Ectodermal cell (in vitro differentiated cells): ENCODE measurements around the gene LSP1.

Experiments used
- H3K27ac ChIP-seq: 2 replicates; pipeline ENCODE4 v1.7.0; 2013; ENCODE audit warnings: mild to moderate bottlenecking, low read depth, low read length; ENCODE audit not compliant: insufficient read depth, poor library complexity, severe bottlenecking
- H3K27me3 ChIP-seq: 2 replicates; pipeline ENCODE4 v1.7.0; 2013; ENCODE audit warnings: mild to moderate bottlenecking, low read length; ENCODE audit not compliant: insufficient read depth, control insufficient read depth, poor library complexity, severe bottlenecking
- H3K36me3 ChIP-seq: one replicate; pipeline ENCODE4 v1.7.0; 2013; ENCODE audit warnings: low read length; ENCODE audit not compliant: control insufficient read depth, insufficient read depth
- H3K4me1 ChIP-seq: one replicate; pipeline ENCODE4 v1.7.0; 2013; ENCODE audit warnings: low read length; ENCODE audit not compliant: control insufficient read depth, insufficient read depth
- H3K4me3 ChIP-seq: 2 replicates; pipeline ENCODE4 v1.7.0; 2013; ENCODE audit warnings: low read depth, low read length, control low read depth; ENCODE audit not compliant: insufficient read depth
- H3K9me3 ChIP-seq: 2 replicates; pipeline ENCODE4 v1.7.0; 2013; ENCODE audit warnings: mild to moderate bottlenecking, low read length, moderate library complexity; ENCODE audit not compliant: control insufficient read depth
- WGBS, 2 experiments: methylation state at CpG; one replicate each; pipeline ENCODE4 v1.1.7; 2013; ENCODE audit warnings: missing lambda C conversion rate in 2 of 2; 5-methylcytosine and 5-hydroxymethylcytosine counted together

The LSP1 gene

DNA sequence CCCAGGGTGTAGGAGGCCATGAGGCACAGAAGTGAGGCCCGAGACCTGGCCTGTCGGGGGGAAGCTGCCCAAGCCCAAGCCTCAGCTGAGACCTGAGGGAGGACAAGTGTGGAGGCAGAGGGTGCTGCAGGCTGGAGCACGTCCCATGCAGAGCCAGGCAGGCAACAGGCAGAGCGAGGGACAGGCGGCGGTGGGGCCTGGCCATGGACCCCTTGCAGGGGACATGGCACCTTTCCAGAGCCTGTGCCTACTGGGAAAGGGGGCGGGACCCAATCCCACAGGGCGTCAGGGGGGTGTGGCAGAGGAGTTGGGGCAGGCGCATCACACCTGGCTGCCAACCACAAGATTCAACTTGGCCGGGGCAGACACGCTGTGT is 9.8 kb upstream of the LSP1 start:
- Histone ChIP-seq H3K4me3 (no peak overlapping the region), H3K4me1 (no peaks in the 10 kb centered on the region), H3K27me3 (no peaks in the 10 kb centered on the region), H3K27ac (no peak overlapping the region), H3K36me3 (no peaks in the 10 kb centered on the region), H3K9me3 (no peaks in the 10 kb centered on the region)
- WGBS, 2 experiments = 84 to 89% methylated on average over 11 of the region's 11 CpGs

DNA sequence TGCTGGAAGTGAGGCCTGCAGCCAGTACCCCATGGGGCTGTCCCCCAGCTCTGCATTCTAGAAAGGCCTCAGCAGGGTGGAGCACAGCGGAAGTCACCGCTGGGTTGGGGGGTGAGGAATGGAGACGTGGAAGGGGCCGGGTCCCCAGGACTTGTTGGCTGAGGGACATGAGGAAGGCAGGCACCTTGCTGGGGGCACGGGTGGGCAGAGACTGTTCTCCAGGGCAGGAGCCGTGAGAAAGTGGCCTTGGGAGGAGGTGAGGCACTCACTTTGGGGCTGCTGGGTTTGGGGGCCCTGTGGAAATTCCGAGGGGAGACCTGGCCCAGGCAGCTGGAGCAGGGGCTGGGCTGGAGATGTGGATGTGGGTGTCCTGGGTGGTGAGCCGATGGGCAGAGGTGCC is 9.1 kb upstream of the LSP1 start:
- H3K4me1 ChIP-seq = no peaks in the 10 kb centered on the region
- H3K36me3 ChIP-seq = no peaks in the 10 kb centered on the region
- WGBS, 2 experiments = 82 to 85% methylated on average over 8 of the region's 8 CpGs
- no peaks in the 10 kb centered on the region for H3K9me3 ChIP-seq
- no peak overlapping the region for H3K27ac ChIP-seq
- H3K4me3 ChIP-seq = no peak overlapping the region
- H3K27me3 ChIP-seq = no peaks in the 10 kb centered on the region

DNA sequence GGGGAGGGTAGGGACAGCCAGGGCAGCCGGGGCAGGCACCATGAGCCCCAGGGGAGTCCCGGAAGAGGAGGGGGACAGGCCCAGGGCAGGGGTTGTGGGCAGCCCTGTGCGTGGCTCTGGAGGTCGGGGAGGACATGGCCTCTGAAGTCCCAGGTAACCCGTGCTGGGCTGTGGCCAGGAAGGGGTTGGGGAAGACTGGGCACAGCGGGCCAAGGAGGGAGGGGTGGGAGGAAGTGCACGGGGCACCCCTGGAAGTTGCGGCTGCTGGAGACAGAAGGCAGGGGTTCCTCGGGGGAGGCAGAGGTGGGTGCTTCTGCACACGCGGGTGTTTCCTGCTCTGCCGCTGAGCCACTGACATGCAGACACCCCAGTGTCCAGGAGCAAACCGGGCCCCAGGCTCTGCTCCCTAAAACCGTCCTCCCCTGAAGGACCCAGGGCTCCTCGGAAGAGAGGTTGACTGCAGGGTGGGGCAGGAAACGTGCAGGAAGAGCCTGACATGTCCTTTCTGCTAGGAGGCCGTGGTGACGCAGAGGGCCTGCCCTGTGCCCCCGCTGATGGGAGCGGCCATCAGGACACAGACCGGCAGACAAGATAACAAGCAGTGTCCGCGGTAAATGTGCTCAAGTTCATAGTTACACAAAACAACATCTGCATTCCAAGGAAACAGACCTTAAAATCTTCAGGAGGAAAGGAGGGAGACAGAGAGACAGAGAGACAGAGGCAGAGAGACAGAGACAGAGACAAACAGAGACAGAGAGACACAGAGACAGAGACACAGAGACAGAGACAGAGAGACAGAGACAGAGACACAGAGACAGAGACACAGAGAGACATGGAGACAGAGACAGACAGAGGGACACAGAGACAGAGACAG is 8.4 kb upstream of the LSP1 start:
- H3K4me3 ChIP-seq = no peak overlapping the region

DNA sequence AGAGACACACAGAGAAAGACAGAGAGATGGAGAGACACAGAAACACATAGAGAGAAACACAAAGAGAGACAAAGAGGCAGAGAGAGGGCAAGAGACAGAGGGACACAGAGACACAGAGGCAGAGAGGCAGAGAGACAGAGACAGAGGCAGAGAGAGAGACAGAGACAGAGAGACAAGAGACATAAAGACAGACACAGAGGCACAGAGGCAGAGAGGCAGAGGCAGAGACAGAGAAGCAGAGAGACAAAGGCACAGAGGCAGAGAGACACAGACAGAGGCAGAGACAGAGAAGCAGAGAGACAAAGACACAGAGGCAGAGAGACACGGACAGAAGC is 7.8 kb upstream of the LSP1 start:
- H3K27me3 ChIP-seq = no peaks in the 10 kb centered on the region
- 85 to 87% methylated on average over 1 of the region's 1 CpG for WGBS, 2 experiments
- no peak overlapping the region for H3K4me3 ChIP-seq
- H3K36me3 ChIP-seq = no peaks in the 10 kb centered on the region
- H3K9me3 ChIP-seq = no peaks in the 10 kb centered on the region
- H3K4me1 ChIP-seq = no peaks in the 10 kb centered on the region
- no peak overlapping the region for H3K27ac ChIP-seq

More for the DNA sequence above, 8.4 kb upstream of the LSP1 start:
- H3K36me3 ChIP-seq = no peaks in the 10 kb centered on the region
- H3K27me3 ChIP-seq = no peaks in the 10 kb centered on the region
- WGBS, 2 experiments = 88 to 91% methylated on average over 23 of the region's 23 CpGs
- no peak overlapping the region for H3K27ac ChIP-seq
- no peaks in the 10 kb centered on the region for H3K9me3 ChIP-seq
- no peaks in the 10 kb centered on the region for H3K4me1 ChIP-seq

DNA sequence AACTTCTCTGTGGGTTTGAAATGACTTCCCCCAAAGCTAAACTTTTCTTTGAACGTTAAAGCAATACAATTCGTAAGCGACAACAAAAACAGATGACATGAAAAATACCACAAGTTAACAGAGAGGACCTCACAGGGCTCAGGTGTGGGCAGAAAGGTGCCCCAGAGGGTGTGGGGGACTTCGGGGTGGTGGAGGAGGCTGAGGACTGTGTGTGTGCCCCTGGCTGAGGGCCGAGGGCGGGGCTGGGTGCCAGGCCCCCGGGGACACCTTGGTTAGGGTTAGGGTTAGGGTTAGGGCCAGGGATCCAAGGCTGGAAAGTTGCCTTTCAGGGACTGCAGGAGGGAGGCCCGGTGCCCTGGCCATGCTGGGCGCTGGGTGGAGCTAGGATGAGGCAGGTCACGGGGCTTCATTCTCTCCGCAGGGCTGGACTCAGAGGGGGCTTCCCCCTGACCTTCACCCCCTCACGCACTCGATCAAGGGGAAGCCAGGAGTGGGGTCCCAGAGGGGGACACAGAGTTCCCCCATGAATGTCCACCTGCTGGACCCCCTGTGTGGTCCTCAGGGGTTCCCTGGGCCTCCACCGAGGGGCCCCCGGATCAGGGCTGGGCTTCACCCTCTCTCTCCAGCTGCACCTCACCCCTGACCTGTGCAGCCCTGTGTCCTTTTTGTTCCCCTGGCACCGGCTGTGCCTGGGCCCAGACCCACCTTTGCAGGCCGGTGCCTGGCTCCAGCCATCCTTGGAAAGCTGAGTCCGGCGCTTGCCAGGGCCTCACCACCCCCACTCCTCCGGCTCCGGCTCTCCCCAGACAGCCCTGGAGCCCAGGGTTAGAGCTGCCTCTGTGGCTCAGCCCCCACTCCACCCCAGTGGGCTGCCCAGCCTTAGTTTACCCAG is 7.1 kb upstream of the LSP1 start:
- Histone ChIP-seq H3K27me3 (no peaks in the 10 kb centered on the region), H3K27ac (no peak overlapping the region), H3K9me3 (no peaks in the 10 kb centered on the region), H3K36me3 (no peaks in the 10 kb centered on the region), H3K4me3 (no peak overlapping the region), H3K4me1 (no peaks in the 10 kb centered on the region)
- 89 to 91% methylated on average over 21 of the region's 21 CpGs for WGBS, 2 experiments

DNA sequence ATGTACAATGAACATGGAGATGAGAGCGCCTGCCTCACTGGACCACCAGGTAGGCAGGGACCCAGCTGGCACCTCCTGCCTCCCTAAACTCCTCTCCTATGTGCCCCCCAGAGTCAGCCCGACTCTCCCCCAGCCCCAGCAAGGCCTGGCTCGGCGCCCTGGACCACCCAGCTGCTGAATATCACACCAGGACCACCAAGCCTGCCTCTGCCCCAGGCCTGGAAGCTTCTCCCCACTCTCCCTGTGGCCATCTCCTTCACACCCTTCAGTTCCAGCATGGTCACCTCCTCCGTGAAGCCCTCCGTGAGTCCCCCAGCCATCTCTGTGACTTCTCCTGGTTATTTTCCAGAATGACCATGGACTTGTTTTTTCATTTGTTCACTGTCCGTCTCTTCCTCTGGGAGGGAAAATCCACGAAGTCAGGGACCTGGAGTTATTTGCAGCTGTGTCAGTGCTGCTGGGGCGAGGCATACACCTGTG is 6.4 kb upstream of the LSP1 start:
- Histone ChIP-seq H3K27ac (no peak overlapping the region), H3K36me3 (no peaks in the 10 kb centered on the region), H3K9me3 (no peaks in the 10 kb centered on the region), H3K4me3 (no peak overlapping the region), H3K27me3 (no peaks in the 10 kb centered on the region), H3K4me1 (no peaks in the 10 kb centered on the region)
- 94 to 95% methylated on average over 9 of the region's 9 CpGs for WGBS, 2 experiments

DNA sequence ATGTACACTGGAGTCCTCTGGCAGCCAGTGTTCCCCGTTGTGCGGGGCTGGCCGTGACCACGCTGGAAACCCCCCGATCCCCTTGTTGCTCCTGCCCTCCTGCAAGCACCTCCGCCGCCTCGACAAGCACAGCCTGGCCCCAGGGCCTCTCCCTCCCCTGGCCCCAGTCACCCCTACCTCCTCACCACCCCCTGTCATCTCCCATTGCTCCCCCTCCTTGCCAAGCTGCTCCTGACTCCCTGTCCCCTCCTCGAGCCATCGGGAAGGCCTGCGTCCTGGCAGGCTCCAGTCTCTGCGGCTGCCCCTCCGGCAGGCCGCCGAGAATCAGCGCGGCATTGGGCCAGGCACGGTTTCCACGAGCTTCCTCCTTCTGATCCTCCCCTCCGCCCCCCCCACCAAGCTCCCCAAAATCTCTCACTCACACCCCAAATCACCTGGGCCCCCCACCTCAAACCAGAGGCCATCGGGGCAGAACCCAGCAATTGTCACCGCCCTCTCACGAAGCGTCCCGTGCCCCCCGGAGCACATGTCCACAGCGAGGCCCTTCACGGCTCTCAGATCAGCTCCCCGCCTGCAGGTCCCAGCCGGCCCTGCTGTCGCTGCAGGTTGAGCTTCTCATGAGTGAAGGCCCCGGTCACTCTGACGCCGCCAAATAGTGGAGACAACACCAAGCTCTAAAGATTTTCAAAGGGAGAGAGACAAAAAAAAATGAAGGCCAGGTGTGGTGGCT is 5.7 kb upstream of the LSP1 start:
- Histone ChIP-seq H3K4me1 (no peaks in the 10 kb centered on the region), H3K27ac (no peak overlapping the region), H3K36me3 (no peaks in the 10 kb centered on the region), H3K4me3 (no peak overlapping the region), H3K9me3 (no peaks in the 10 kb centered on the region), H3K27me3 (no peaks in the 10 kb centered on the region)
- 89 to 91% methylated on average over 34 of the region's 34 CpGs for WGBS, 2 experiments

DNA sequence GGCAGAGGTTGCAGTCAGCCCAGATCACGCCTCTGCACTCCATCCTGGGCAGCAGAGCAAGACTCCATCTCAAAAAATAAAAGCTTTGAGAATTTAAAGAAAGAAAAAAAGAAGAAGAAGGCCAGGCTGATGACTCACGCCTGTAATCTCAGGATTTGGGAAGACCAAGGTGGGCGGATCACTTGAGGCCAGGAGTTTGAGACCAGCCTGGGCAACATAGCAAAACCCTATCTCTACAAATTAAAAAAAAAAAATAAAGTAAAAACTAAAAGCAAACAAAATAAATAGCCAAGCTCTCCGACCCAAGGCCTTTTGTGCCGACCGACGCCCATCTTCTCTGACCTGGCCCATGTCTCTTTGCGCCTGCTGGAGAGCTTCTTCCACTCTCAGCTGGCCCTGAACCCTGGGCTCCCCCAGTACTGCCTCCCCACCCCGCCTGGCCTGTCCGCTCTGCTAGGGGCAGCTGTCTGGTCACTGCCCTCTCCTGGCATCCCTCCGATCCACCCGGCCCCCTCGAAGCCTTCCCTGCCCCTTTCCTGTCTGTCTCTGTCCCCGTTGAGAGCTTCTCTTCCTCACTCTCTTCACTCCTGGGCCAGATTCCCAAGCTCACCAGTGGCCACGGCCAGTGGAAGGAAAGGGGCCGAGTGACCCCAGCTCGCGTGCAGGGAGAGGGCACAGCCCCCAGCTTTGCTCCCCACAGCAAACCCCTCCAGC is 4.8 kb upstream of the LSP1 start:
- no peaks in the 10 kb centered on the region for H3K4me1 ChIP-seq
- no peak overlapping the region for H3K4me3 ChIP-seq
- no peaks in the 10 kb centered on the region for H3K36me3 ChIP-seq
- H3K27me3 ChIP-seq = no peaks in the 10 kb centered on the region
- H3K27ac ChIP-seq = no peak overlapping the region
- WGBS, 2 experiments = 91 to 92% methylated on average over 18 of the region's 18 CpGs
- no peaks in the 10 kb centered on the region for H3K9me3 ChIP-seq

DNA sequence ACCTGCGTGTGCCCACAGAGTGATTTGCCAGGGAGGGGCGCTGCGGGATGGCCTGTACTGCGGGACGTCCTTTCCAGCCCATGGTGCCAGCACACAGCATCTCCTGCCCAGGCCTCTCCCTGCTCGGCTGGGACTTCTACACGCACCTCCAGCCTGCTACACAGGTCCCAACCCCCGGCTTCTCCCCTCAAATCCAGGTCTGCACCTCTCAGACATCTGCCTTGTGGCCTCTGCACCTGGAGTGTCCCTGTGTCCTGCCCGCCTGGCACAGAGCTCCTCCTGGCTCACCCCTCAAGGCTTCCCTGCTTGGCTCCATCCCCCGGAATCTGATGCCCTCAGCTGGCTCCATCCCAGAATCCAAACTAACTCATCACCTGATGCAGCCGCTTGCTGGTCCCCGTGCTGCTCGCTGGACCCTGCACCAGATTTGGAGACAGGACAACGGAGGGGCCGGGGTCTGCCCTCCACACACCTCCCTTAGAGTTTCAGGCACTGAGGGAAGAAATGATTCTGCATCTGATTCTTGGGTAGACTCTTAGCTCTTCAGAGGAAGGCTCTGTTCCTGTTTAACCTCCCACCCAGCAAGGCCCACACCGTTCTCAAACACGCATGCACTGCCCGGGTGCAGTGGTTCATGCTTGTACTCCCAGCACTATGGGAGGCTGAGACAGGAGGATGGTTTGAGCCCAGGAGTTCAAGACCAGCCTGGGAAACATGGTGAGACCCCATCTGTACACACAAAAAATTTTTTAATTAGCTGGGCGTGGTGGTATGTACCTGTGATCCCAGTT is 4.0 kb upstream of the LSP1 start:
- WGBS, 2 experiments = 92 to 94% methylated on average over 19 of the region's 19 CpGs
- H3K27ac ChIP-seq = no peak overlapping the region
- H3K27me3 ChIP-seq = no peaks in the 10 kb centered on the region
- no peaks in the 10 kb centered on the region for H3K36me3 ChIP-seq
- no peaks in the 10 kb centered on the region for H3K9me3 ChIP-seq
- H3K4me3 ChIP-seq = no peak overlapping the region
- no peaks in the 10 kb centered on the region for H3K4me1 ChIP-seq
